H1 (cell line): Measurements from ENCODE around the gene TCF20.

Experiments used
- EGR1 ChIP-seq: IDR thresholded peaks from 2 replicates; pipeline ENCODE4 v1.6.1; 2011; ENCODE audit warnings: low read depth, low read length, borderline replicate concordance
- POLR2A ChIP-seq, 2 experiments: IDR thresholded peaks; 1 replicate in 1 of 2; 2 replicates in 1 of 2; pipeline ENCODE4 v1.6.1; 2011; ENCODE audit warnings: low read depth in 2 of 2, low read length in 2 of 2, mild to moderate bottlenecking in 2 of 2; ENCODE audit errors: control extremely low read depth in 1 of 2

GRCh38 chr22:42271906-42272305 lies 1.5 kb upstream of the TCF20 start:
- no peak for TF ChIP-seq POLR2A (IDR thresholded peaks at IDR 0.05; ENCODE audit: control extremely low read depth in 1 of 2, low read depth in 2 of 2, low read length in 2 of 2)
- no peak for TF ChIP-seq EGR1
